Middle frontal gyrus (tissue), 1 donor: ENCODE results near the gene XPNPEP2.

Experiments used
- DNase-seq: peaks from one replicate; pipeline ENCODE4 v3.0.0-alpha.2; 2015; ENCODE audit warnings: low spot score; ENCODE audit errors: extremely low spot score

XPNPEP2 gene

GRCh38 chrX:129777218-129778030 is 38.6 kb downstream of the XPNPEP2 start:
- no peak for DNase-seq

DNA sequence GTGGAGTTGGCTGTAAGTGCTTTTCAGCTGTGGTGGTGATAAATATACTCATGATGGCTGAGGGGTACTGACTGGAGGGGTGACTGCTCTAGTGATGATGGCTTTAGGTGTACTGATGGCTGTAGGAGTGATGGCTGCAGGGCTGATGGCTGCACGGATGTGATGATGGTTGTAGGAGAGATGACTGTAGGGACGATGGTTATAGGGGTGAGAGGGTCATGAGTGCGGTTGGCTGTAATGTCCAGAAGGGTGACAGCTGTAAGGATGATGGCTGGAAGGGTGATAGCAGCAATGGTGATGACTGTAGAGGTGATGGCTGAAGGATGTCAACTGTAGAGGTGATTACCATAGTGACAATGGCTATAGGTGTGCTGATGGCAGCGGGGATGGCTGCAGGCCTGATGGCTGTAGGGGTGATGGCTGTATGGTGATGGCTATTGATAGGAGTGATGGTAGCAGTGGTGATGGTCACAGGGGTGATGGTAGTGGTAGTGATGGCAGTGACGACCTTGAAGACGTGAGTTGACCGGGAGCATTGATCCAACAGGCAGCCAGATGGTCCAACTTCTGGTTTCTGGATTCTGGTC is 40.4 kb downstream of the XPNPEP2 start:
- no peak for DNase-seq

- no peak for DNase-seq
Measured at GRCh38 chrX:129779747-129780146, 41.0 kb downstream of the XPNPEP2 start, which contains the start of gene SASH3. Gene SASH3, plus strand, starts transcription at chrX:129779949. Its CDS starts 149 bp downstream, at chrX:129780098.

GRCh38 chrX:129780441-129781105 is 41.8 kb downstream of the XPNPEP2 start:
- DNase-seq: no peak

GRCh38 chrX:129781134-129781672 is 42.4 kb downstream of the XPNPEP2 start:
- DNase-seq: no peak

DNA sequence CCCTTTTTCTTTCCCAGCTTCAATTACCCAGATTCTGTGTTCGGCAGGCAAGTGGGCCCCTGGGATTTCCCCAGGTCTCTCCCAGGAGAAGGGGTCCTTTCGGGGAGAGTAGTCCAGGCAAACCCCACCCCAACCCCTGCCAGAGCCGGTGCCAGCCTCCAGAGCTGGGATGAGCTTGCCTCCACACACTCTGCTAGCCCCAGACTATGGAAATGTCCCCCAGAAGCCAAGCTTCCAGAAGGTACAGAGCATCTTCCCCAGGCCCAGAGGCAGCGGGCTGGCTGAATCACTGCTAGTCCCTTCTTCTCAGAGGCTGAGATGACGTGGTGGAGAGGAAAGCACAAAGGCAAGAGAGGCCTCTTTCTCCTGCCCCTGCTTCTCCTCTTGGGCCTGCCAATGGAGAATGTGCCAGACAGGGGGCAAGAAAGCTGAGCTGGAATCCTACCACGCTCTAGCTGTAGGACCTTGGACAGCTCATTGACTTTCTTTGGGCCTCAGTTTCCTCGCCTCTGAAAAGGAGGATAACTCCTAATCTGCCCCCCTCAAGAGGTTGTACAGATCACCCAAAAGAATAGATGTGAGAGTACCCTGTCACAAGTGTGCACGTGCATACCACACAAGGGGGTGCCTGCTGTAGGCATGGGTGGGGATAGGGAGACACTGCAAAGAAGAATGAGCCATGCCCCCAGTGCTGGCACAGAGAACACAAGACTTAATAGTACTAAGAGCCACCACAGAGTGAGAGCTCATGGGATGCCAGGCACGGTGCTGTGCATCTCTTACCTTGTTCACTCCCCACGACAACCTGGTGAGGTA is 43.1 kb downstream of the XPNPEP2 start:
- DNase-seq: no peak

GRCh38 chrX:129782706-129783105 is 43.9 kb downstream of the XPNPEP2 start:
- DNase-seq: no peak

DNA sequence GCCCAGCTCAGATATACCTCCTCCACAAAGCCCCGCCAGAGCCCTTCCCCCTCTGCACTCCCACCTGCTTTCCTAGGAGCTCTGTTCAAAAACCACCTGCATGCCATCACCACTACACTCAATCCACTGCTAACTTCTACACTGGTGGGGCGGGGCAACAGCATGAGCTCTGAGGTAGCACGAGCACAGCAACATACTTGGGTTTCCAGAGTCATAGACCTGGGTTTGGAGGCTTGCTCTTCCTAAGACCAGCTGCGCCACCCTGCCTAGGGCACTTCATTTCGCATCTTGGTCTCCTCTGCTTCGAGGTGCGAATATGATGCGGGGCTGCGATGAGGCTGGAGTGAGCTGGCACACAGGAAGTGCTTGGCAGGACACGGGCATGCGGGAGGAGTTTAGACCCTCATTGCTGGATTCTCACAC is 44.5 kb downstream of the XPNPEP2 start:
- no peak for DNase-seq

- no peak for DNase-seq
Measured at GRCh38 chrX:129784371-129784770, 45.6 kb downstream of the XPNPEP2 start.

DNA sequence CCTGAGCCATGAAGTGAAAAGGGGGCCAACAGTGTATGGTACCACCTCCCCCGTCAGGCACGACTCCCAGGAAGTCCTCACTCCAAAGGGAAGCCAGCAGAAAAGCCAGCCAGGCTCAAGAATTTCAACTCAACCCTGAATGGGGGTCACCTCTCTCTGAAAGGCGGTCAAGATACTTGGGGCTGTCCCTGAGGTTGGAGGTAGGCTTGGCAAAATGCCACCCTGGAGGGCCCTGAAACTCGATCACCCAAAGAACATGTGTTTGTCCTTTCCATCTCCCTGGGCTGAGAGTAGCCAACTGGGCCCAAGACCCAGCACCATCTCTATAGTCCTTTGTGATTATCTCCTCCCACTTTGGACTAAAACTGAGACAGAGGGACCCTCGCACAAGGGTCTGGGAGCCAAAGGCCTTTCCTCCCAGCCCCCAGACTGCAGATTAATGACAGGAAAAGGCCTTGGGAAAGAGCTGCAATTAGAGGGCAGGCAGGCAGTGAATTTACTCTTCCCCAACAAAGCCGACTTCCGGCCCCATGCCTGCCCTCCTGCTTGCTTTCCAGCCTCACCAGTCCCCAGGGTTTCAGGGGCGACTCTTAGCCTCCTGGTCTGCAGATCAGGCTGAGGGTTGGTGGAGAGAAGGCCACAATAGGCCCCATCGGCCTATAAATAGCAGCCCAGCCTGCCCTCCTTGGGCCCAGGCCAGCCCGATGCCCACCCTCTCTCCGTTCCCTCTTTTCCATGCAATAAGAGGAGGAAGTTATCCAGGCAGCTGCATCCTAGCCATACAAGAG is 46.6 kb downstream of the XPNPEP2 start:
- no peak for DNase-seq

- DNase-seq: no peak
Measured at GRCh38 chrX:129786210-129786651, 47.5 kb downstream of the XPNPEP2 start.

DNA sequence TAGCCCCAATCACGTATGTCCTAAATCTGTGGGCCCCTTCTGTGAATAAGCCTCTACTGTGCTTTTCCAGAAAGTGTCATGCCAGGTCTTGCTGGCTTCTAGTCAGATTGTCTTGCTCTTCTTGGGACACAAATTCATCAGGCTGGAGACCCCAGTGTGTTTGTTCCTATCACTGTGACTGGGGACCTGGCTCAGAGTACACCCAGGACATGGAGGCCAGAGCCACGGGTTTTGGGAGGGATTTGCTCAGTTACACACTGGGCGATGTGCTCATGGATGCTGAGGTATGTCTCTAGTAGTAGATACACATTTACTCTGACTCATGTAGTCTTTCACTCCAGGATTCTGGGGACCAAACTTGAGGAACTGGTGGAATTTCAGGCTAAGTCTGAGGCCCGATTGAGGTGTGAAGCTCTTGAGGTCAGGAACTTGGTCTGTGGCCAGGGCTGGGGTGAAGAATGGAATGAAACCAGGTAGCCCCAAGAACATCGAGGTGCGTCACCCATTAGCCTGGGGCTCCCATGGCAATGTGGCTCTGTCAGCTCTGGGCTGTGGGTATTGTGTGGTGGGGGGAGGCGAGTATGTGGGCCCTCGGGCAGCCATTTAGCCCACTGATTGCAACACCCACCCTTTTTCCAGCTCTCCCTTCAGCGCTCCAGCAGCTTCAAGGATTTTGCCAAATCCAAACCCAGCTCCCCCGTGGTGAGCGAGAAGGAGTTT is 48.7 kb downstream of the XPNPEP2 start:
- DNase-seq: no peak

DNA sequence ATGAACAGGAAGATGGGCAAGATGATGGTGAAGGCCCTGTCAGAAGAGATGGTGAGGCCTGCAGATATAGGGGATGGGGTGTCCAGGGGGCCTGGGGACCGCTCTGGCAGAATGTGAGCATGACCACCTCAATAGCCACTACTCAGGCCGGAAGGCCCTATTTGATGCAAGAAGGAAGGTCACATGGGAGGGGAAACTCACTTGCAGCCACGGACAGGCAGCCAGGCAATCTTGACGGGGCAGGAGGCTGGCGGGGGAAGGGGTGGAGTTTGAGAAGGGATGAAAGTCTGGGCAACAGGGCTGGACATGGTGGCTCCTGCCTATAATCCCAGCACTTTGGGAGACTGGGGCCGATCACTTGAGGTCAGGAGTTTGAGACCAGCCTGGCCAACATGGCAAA is 49.7 kb downstream of the XPNPEP2 start:
- no peak for DNase-seq

GRCh38 chrX:129790146-129790545 is 51.4 kb downstream of the XPNPEP2 start:
- no peak for DNase-seq

- DNase-seq: no peak
Measured at GRCh38 chrX:129790808-129791207, 52.0 kb downstream of the XPNPEP2 start.

GRCh38 chrX:129791336-129791735 is 52.6 kb downstream of the XPNPEP2 start:
- DNase-seq: no peak

DNA sequence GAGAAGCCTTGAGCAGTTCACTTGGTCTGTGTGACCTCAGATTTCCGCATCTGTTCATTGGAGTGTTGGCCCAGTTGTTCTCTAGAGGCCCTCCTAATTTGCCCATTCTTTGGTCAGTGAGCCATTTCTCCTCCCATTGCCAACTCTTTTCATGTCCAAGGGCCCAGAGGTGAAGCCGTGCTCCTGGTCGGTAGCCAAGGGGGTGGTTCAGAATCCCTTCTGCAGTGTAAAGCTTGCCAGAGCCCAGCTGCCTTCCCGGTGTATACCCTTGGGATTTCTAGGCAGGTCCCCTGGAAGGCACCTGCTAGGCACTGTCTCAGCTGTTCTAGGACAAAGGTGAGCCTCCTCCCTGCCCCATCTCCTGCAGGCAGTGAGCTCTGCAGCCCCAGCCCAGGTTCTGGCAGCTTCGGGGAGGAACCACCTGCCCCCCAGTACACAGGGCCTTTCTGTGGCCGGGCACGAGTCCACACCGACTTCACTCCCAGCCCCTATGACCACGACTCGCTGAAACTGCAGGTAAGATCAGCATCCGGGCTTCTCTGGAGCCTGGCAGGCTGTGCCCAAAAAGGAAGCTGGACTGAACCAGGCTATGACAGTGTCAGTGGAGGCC is 53.3 kb downstream of the XPNPEP2 start:
- no peak for DNase-seq

- no peak for DNase-seq
Measured at GRCh38 chrX:129792586-129793291, 54.0 kb downstream of the XPNPEP2 start.
